D721Med (cell line): ENCODE measurements around the gene MYZAP.

Source experiments
- DNase-seq: peaks from one replicate; pipeline ENCODE4 v3.0.0; 2011; ENCODE audit warnings: low spot score; ENCODE audit not compliant: insufficient read length
- FAIRE-seq: peaks from 2 replicates; lab custom pipeline; 2011; peaks lifted over from hg19 to GRCh38; lab: Jason Lieb, UNC
- CTCF ChIP-seq: IDR thresholded peaks from 2 replicates; pipeline ENCODE4 v1.5.1; 2012; ENCODE audit warnings: mild to moderate bottlenecking, control low read depth; ENCODE audit not compliant: insufficient read depth; ENCODE audit errors: missing control alignments

Gene MYZAP

GRCh38 chr15:57591822-57592367, at the start of gene MYZAP:
MYZAP (plus strand) TSS chr15:57591904; CDS start chr15:57592035, 131 bp downstream.
- FAIRE-seq (no peak), DNase-seq (peak; percentile 67)
- no peak for TF ChIP-seq CTCF

GRCh38 chr15:57542505-57542817, 49.2 kb upstream of the MYZAP start:
- TF ChIP-seq CTCF = no peak
- FAIRE-seq (no peak), DNase-seq (no peak)

- FAIRE-seq = no peak
- TF ChIP-seq CTCF = no peak
- no peak for DNase-seq
These were observed 46.7 kb upstream of the MYZAP start for GRCh38 chr15:57544848-57545480.

GRCh38 chr15:57545995-57546394, 45.7 kb upstream of the MYZAP start:
- no peak for FAIRE-seq
- no peak for DNase-seq
- no peak for TF ChIP-seq CTCF

GRCh38 chr15:57547243-57547755, 44.4 kb upstream of the MYZAP start:
- no peak for TF ChIP-seq CTCF
- FAIRE-seq (no peak), DNase-seq (no peak)

- DNase-seq (no peak), FAIRE-seq (no peak)
- no peak for TF ChIP-seq CTCF
These were observed 43.4 kb upstream of the MYZAP start for GRCh38 chr15:57548351-57548750.

GRCh38 chr15:57548835-57549234, 42.9 kb upstream of the MYZAP start:
- FAIRE-seq (no peak), DNase-seq (no peak)
- TF ChIP-seq CTCF = no peak
